Retinal pigment epithelial cell (primary cell): ENCODE results near the gene HTR1D.

Source experiments
- DNase-seq: peaks from one replicate; pipeline ENCODE4 v3.0.0-alpha.2; 2010; ENCODE audit warnings: low read depth
- H3K4me3 ChIP-seq: 2 replicates; pipeline ENCODE4 v1.5.1; 2011; ENCODE audit warnings: mild to moderate bottlenecking, low read length, control low read depth, moderate library complexity
- CTCF ChIP-seq: conservative IDR thresholded peaks from 2 replicates; pipeline ENCODE4 v1.5.1; 2011; ENCODE audit warnings: low read depth, low read length, control low read depth, inconsistent platforms

The HTR1D gene

GRCh38 chr1:23178950-23179349 is 38.4 kb downstream of the HTR1D start:
- peak; percentile 52 for TF ChIP-seq CTCF
- H3K4me3 ChIP-seq: no peak overlapping the region
- no peak for DNase-seq

GRCh38 chr1:23178414-23178813 is 38.9 kb downstream of the HTR1D start:
- DNase-seq: no peak
- no peak overlapping the region for H3K4me3 ChIP-seq
- TF ChIP-seq CTCF: no peak

GRCh38 chr1:23177438-23178380 is 39.6 kb downstream of the HTR1D start:
- peak overlapping the region; percentile 56 for H3K4me3 ChIP-seq
- no peak for TF ChIP-seq CTCF
- DNase-seq: no peak

GRCh38 chr1:23177031-23177430 is 40.3 kb downstream of the HTR1D start:
- DNase-seq: no peak
- TF ChIP-seq CTCF: no peak
- H3K4me3 ChIP-seq: peak overlapping the region; percentile 56

- DNase-seq: no peak
- no peak for TF ChIP-seq CTCF
- H3K4me3 ChIP-seq: no peak overlapping the region
Observed at GRCh38 chr1:23174426-23175110, 42.7 kb downstream of the HTR1D start.

- TF ChIP-seq CTCF: no peak
- H3K4me3 ChIP-seq: no peak overlapping the region
- no peak for DNase-seq
Observed at GRCh38 chr1:23171181-23171755, 46.0 kb downstream of the HTR1D start.
